Erythroblast (primary cell): ENCODE results near the gene SAMD4A.
"Not testable (repeated sequence)": the region's sequence is repeated elsewhere in the genome, so short reads cannot be mapped to it uniquely, and the experiment has no call there.

Experiments used
- DNase-seq, 2 experiments: peaks; one replicate each; lab custom pipeline; 2025; lab: John Stamatoyannopoulos, UW
- GATA1 ChIP-seq: IDR thresholded peaks from 2 replicates; pipeline ENCODE4 v1.6.1; 2011; ENCODE audit warnings: low read depth, mild to moderate bottlenecking, control low read depth, low read length, moderate library complexity
- POLR2A ChIP-seq: IDR thresholded peaks from 2 replicates; pipeline ENCODE4 v1.6.1; 2011; ENCODE audit warnings: mild to moderate bottlenecking, low read length

The SAMD4A gene

GRCh38 chr14:54739514-54739913 is 172.6 kb downstream of the SAMD4A start:
- no peak for TF ChIP-seq POLR2A
- no peak for TF ChIP-seq GATA1
- no peak for DNase-seq

GRCh38 chr14:54742492-54743350 is 175.8 kb downstream of the SAMD4A start:
- no peak for DNase-seq
- TF ChIP-seq GATA1 (no peak), POLR2A (no peak)

GRCh38 chr14:54743382-54743781 is 176.5 kb downstream of the SAMD4A start:
- DNase-seq, result no peak
- TF ChIP-seq GATA1 (no peak), POLR2A (no peak)

- TF ChIP-seq POLR2A (no peak), GATA1 (no peak)
Observed at GRCh38 chr14:54746019-54746418, 179.1 kb downstream of the SAMD4A start.

GRCh38 chr14:54747616-54748015 is 180.7 kb downstream of the SAMD4A start:
- no peak for TF ChIP-seq POLR2A
- no peak for TF ChIP-seq GATA1
- no peak for DNase-seq

More at GRCh38 chr14:54746019-54746418, 179.1 kb downstream of the SAMD4A start:
- DNase-seq, result no peak

- no peak for TF ChIP-seq GATA1
- TF ChIP-seq POLR2A, result no peak
- no peak for DNase-seq
Observed at GRCh38 chr14:54749180-54749579, 182.3 kb downstream of the SAMD4A start.

- no peak for DNase-seq
- no peak for TF ChIP-seq GATA1
- TF ChIP-seq POLR2A, result no peak
Observed at GRCh38 chr14:54749727-54750126, 182.8 kb downstream of the SAMD4A start.

- not testable (repeated sequence) for DNase-seq
Observed at GRCh38 chr14:54752611-54753010, 185.7 kb downstream of the SAMD4A start.

GRCh38 chr14:54753396-54753795 is 186.5 kb downstream of the SAMD4A start:
- not testable (repeated sequence) for DNase-seq

- TF ChIP-seq POLR2A (no peak), GATA1 (no peak)
- DNase-seq, result no peak
Observed at GRCh38 chr14:54754116-54754622, 187.2 kb downstream of the SAMD4A start.

GRCh38 chr14:54754623-54755386 is 187.9 kb downstream of the SAMD4A start:
- TF ChIP-seq GATA1 (peak; percentile 74), POLR2A (peak; percentile 78)
- DNase-seq, result peak; percentile 86 to 96

- peak in 1 of 2 experiments; percentile 16 for DNase-seq
- TF ChIP-seq POLR2A (peak; percentile 21), GATA1 (no peak)
Observed at GRCh38 chr14:54756656-54757392, 189.9 kb downstream of the SAMD4A start.

GRCh38 chr14:54758041-54758440 is 191.1 kb downstream of the SAMD4A start:
- DNase-seq, result no peak
- TF ChIP-seq GATA1 (no peak), POLR2A (no peak)
